Smooth muscle cell (in vitro differentiated cells): ENCODE results near the gene TRIM63. TPM values are rescaled to one million over a fixed set of nuclear protein-coding genes. Genes with fewer than 3 reads are reported as not detected.

Experiments
- DNase-seq: peaks from one replicate; lab custom pipeline; 2025; ENCODE audit not compliant: unreplicated experiment; lab: John Stamatoyannopoulos, UW
- H2AFZ ChIP-seq: fragments of 200-600 bp; sonication (generic); 2 replicates; pipeline ENCODE4 v1.6.0; 2016; ENCODE audit warnings: antibody characterized with exemption, low read depth, mild to moderate bottlenecking
- H3F3A ChIP-seq: fragments of 200-600 bp; sonication (generic); 2 replicates; pipeline ENCODE4 v1.6.0; 2017; ENCODE audit warnings: antibody characterized with exemption, low read depth
- H3K27ac ChIP-seq: fragments of 200-600 bp; sonication (generic); 2 replicates; pipeline ENCODE4 v1.5.1; 2016; ENCODE audit warnings: low read depth, mild to moderate bottlenecking
- H3K27me3 ChIP-seq: fragments of 200-600 bp; sonication (generic); 2 replicates; pipeline ENCODE4 v1.6.1; 2016; ENCODE audit warnings: low read depth, mild to moderate bottlenecking
- H3K36me3 ChIP-seq: fragments of 200-600 bp; sonication (generic); 2 replicates; pipeline ENCODE4 v1.5.1; 2016; ENCODE audit warnings: low read depth
- H3K4me1 ChIP-seq: fragments of 200-600 bp; sonication (generic); 2 replicates; pipeline ENCODE4 v1.5.1; 2016; ENCODE audit warnings: low read depth
- H3K4me2 ChIP-seq: fragments of 200-600 bp; sonication (generic); 2 replicates; pipeline ENCODE4 v1.6.0; 2016; ENCODE audit warnings: mild to moderate bottlenecking
- H3K4me3 ChIP-seq: fragments of 200-600 bp; sonication (generic); 2 replicates; pipeline ENCODE4 v1.5.1; 2016; ENCODE audit warnings: mild to moderate bottlenecking
- H3K79me2 ChIP-seq: fragments of 200-600 bp; sonication (generic); 2 replicates; pipeline ENCODE4 v1.6.0; 2016; ENCODE audit warnings: low read depth, mild to moderate bottlenecking
- H3K9ac ChIP-seq: fragments of 200-600 bp; sonication (generic); 2 replicates; pipeline ENCODE4 v1.6.0; 2016; ENCODE audit warnings: low read depth
- H3K9me3 ChIP-seq: fragments of 200-600 bp; sonication (generic); replicated peaks from 2 replicates; pipeline ENCODE4 v1.5.1; 2016; ENCODE audit warnings: low read depth
- H4K20me1 ChIP-seq: fragments of 200-600 bp; sonication (generic); 2 replicates; pipeline ENCODE4 v1.6.0; 2016; ENCODE audit warnings: low read depth
- WGBS: methylation state at CpG from one replicate; pipeline ENCODE4 v1.1.7; 2016; ENCODE audit warnings: low lambda C conversion rate; 5-methylcytosine and 5-hydroxymethylcytosine counted together
- polyA plus RNA-seq: library from polyadenylated mRNA; unstranded; fragments of >200 nt; fragmentation: Nextera tagmentation; extraction: Ambion mirVana; gene quantifications from 2 replicates; pipeline ENCODE4 v1.2.1, GENCODE V29; 2016
- total RNA-seq: library from RNA; depleted of rRNA; stranded (reverse); fragments of >200 nt; gene quantifications from 2 replicates; pipeline ENCODE4 v1.2.3, GENCODE V29; 2014
- TF ChIP-seq, protein P1 (sequence below): fragments of 200-600 bp; sonication (generic); IDR thresholded peaks from 2 replicates; pipeline ENCODE4 v1.5.1; 2017; ENCODE audit warnings: borderline replicate concordance, mild to moderate bottlenecking, antibody characterized with exemption; ENCODE audit not compliant: insufficient read depth, poor library complexity, severe bottlenecking

TRIM63 gene
- total and polyA plus RNA-seq, 2 experiments from 2014 or later, result 0.14 TPM; not detected in 1

DNA sequence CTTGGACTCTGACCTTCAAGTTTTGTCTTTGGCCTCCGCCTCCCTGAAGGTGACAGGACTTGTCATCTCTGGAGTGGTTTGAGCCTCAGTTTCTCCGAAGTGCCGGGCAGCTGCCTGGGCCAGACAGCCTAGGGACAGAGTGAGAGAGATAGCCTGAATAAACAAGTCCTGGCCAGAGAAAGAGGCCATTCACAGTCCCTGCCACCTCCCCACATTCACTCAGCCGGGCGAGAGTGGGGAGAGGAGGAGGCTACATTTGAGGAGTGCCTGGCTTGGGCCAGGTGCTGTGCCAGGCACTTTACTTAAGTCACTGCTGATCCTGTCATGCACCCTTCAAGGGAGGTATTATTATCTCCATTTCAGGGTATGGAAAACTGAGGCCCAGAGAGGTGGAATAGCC, 42.4 kb downstream of the TRIM63 start:
- DNase-seq, result no peak
- Histone ChIP-seq H3K4me3 (no peak overlapping the region), H3K27me3 (no peaks in the 10 kb centered on the region), H3K36me3 (no peaks in the 10 kb centered on the region), H3K27ac (no peak overlapping the region), H4K20me1 (no peaks in the 10 kb centered on the region), H2AFZ (no peak overlapping the region), H3K4me1 (peaks cover 22% of the 10 kb centered on the region), H3K79me2 (peaks cover 4% of the 10 kb centered on the region), H3K9ac (no peak overlapping the region), H3K4me2 (peak overlapping the region; percentile 86), H3F3A (peaks cover 8% of the 10 kb centered on the region), H3K9me3 (no peaks in the 10 kb centered on the region)
- TF ChIP-seq, protein P1, sequence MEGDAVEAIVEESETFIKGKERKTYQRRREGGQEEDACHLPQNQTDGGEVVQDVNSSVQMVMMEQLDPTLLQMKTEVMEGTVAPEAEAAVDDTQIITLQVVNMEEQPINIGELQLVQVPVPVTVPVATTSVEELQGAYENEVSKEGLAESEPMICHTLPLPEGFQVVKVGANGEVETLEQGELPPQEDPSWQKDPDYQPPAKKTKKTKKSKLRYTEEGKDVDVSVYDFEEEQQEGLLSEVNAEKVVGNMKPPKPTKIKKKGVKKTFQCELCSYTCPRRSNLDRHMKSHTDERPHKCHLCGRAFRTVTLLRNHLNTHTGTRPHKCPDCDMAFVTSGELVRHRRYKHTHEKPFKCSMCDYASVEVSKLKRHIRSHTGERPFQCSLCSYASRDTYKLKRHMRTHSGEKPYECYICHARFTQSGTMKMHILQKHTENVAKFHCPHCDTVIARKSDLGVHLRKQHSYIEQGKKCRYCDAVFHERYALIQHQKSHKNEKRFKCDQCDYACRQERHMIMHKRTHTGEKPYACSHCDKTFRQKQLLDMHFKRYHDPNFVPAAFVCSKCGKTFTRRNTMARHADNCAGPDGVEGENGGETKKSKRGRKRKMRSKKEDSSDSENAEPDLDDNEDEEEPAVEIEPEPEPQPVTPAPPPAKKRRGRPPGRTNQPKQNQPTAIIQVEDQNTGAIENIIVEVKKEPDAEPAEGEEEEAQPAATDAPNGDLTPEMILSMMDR, result no peak
- 91% methylated on average over 5 of the region's 5 CpGs for WGBS

DNA sequence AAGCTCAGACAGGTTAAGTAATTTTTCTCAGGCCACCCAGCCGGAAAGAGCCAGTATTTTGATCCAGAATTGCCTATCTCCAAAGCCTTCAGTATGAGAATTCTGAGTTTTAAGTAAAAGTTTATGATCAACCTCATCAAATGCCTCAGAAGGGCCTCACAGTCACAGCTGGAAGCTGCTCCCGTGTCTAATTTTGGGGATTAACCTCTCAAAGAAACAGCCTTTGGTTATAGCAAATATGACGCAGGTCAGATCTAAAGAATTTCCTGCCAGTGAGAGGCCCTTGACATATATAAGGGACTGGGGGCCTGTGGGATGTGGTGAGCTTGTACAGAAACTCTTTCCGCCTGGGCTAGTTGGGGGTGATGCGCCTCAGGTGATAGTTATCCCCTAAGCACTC, 43.6 kb downstream of the TRIM63 start:
- Histone ChIP-seq H4K20me1 (no peaks in the 10 kb centered on the region), H3K9ac (no peak overlapping the region), H3F3A (peaks cover 11% of the 10 kb centered on the region), H3K9me3 (no peaks in the 10 kb centered on the region), H3K36me3 (no peaks in the 10 kb centered on the region), H3K27me3 (no peaks in the 10 kb centered on the region), H2AFZ (no peak overlapping the region), H3K27ac (peak overlapping the region; percentile 21), H3K4me2 (peak overlapping the region; percentile 86), H3K4me1 (peaks cover 25% of the 10 kb centered on the region), H3K79me2 (peaks cover 4% of the 10 kb centered on the region), H3K4me3 (peak overlapping the region; percentile 27)
- TF ChIP-seq, protein P1, result no peak
- WGBS, result 58% methylated on average over 5 of the region's 5 CpGs
- DNase-seq, result no peak

DNA sequence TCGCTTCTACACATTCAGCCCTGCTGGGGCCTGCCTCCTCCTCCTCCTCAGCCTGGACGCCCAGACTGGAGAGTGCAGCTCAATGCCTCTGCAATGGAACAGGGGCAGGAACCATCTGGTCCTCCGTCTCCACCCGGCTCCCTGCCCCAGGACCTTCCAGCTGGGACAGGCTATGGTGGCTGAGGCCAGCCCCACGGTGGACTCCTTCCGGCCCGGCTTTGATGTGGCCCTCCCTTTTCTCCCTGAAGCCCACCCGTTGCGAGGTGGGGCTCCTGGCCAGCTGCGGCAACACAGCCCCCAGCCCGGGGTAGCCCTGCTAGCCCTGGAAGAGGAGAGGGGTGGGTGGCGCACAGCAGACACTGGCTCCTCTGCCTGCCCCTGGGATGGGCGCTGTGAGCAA, 44.4 kb downstream of the TRIM63 start:
- Histone ChIP-seq H3K9ac (no peak overlapping the region), H3K4me3 (peak overlapping the region; percentile 27), H3K27me3 (no peaks in the 10 kb centered on the region), H3K27ac (peak overlapping the region; percentile 0), H2AFZ (no peak overlapping the region), H3K9me3 (no peaks in the 10 kb centered on the region), H3K36me3 (no peaks in the 10 kb centered on the region), H3K79me2 (peaks cover 4% of the 10 kb centered on the region), H3F3A (peaks cover 19% of the 10 kb centered on the region), H4K20me1 (no peaks in the 10 kb centered on the region), H3K4me2 (peak overlapping the region; percentile 86), H3K4me1 (peaks cover 31% of the 10 kb centered on the region)
- no peak for DNase-seq
- TF ChIP-seq, protein P1, result no peak
- 91% methylated on average over 13 of the region's 13 CpGs for WGBS

DNA sequence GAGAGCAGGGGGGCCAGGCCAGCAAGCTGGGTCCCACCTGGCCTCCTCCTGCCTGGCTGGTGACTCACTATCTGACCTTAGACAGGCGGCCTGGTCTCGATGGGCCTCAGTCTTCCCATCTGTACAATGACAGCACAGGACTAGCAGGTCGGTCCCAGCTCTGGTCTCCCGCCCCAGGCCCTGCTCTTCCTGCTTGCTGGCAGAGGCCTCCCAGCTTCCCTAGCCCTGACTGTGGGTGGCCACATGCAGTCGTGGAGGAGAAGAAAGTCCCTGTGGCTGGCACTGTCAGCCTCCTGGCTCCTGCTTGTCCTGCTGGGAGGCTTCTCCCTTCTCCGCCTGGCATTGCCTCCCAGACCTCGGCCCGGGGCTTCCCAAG, 45.0 kb downstream of the TRIM63 start:
- peaks cover 35% of the 10 kb centered on the region for H3K4me1 ChIP-seq
- H3K27me3 ChIP-seq, result no peaks in the 10 kb centered on the region
- H3K9ac ChIP-seq, result no peak overlapping the region
- no peak overlapping the region for H2AFZ ChIP-seq
- H3K9me3 ChIP-seq, result no peaks in the 10 kb centered on the region
- peaks cover 20% of the 10 kb centered on the region for H3F3A ChIP-seq
- TF ChIP-seq, protein P1, result no peak
- peak overlapping the region; percentile 86 for H3K4me2 ChIP-seq
- DNase-seq, result no peak
- H3K79me2 ChIP-seq, result peaks cover 4% of the 10 kb centered on the region
- WGBS, result 89% methylated on average over 8 of the region's 8 CpGs
- no peaks in the 10 kb centered on the region for H3K36me3 ChIP-seq
- no peaks in the 10 kb centered on the region for H4K20me1 ChIP-seq
- H3K4me3 ChIP-seq, result peak overlapping the region; percentile 27
- peak overlapping the region; percentile 13 for H3K27ac ChIP-seq
